C1 segment of cervical spinal cord (tissue), 14 donors: ENCODE results near the gene POU2F3.

ENCODE experiments used
- DNase-seq, 14 donors: peaks; one replicate each; lab custom pipeline; 2025; lab: John Stamatoyannopoulos, UW

POU2F3 gene

DNA sequence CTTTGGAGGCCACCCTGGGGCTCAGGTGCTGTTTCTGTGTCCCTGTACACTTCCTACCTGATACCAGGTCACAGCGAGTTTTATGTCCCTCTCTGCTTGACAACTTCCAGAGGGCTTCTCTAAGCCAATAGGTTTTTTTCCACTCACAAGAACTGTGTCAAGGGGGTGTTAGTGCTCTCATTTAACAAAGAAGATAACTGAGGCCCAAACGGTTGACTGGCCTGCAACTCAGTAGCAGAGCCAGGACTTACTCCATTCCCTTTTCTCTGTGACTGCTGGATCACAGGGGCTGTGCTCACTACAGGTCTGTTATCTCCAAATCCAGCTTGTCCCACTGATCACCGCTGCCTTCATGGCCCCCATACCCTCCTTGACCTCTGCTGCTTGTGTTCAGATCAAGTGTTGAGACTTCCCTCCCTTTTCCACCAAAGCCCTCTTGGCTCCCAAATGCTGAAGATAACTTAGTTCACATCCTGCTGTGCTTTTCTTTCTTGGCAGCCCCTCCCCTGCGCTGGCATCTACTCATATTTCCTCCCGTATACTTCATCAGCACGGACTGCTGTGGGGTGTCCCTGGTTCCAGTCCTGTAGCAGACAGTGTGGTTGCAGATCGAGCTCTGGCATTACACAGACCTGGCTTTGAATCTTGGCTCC, 41.3 kb downstream of the POU2F3 start:
- DNase-seq: no peak

- no peak for DNase-seq
Observed at GRCh38 chr11:120283124-120283523, 43.2 kb downstream of the POU2F3 start.

GRCh38 chr11:120284272-120284671, 44.3 kb downstream of the POU2F3 start:
- no peak for DNase-seq

- DNase-seq: no peak
Observed at GRCh38 chr11:120285256-120285655, 45.3 kb downstream of the POU2F3 start.

DNA sequence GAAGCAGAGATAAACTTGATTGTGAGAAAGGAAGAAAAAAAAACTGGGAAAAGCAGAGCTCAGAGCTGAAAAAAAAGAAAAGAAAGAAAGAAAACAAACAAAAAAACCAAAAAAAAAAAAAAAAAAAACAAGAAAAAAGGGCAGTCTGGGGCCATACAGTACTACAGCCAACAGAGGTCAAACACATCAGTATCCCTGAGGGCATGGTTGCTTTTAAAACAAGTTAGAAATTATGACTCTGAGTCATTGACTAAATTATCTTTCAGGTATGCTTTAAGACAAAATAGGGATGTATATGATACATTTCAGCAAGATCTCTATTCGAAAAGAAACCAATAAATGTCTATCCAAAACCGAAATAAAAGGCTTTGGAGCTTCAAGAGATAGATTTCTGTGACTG, 48.1 kb downstream of the POU2F3 start:
- DNase-seq: no peak

GRCh38 chr11:120289426-120289825, 49.5 kb downstream of the POU2F3 start:
- no peak for DNase-seq

DNA sequence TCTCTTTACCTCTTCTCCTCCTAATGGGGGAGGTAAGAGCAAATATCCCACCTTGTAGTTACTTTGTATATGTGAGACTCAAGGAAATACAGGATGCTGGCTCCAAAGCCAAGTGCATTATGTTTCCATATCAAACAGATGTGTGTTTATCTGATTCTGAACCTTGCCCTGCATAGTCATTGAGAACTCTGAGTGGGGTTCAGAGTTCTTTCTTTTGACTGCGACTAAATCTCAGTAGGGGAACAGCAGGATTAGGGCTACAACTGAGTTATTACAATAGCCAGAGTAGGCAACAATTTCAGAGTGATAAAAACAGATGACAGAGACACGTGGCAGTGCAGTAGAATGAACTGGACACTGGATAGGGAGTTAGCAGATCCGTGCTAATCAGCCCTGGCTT, 51.0 kb downstream of the POU2F3 start:
- no peak for DNase-seq

GRCh38 chr11:120293038-120293800, 53.3 kb downstream of the POU2F3 start:
- DNase-seq: no peak

DNA sequence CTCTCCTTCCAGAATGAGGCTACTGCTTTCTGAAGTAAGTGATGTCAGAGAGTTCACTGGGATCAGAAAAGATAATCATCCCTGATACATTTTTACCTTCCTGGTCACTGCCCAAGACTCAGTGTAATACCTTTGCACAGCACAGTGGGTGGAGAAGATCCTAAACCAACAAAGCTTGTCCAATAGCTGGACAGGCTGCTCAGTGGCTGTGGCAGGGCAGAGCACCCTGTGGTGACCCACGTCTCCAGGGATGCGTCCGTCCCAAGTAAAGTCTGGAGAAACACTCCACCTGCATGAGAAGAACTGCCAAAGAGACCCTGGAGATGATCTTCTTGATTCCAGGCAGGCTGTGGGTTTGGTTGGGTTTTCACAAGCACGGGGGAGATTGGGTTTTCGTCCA, 54.2 kb downstream of the POU2F3 start:
- no peak for DNase-seq

- no peak for DNase-seq
Observed at GRCh38 chr11:120295099-120295498, 55.2 kb downstream of the POU2F3 start.

DNA sequence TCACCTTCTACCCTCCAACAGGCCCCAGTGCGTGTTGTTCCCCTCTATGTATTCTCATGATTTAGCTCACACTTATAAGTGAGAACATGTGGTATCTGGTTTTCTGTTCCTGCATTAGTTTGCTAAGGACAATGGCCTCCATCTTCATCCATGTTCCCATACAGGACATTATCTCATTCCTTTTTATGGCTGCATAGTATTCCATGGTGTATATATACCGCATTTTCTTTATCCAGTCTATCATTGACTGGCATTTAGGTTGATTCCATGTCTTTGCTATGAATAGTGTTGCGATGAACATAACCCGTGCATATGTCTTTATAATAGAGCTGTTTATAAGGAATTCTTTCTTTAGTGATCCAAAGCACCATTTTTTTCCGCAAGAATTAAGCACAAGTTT, 56.6 kb downstream of the POU2F3 start:
- no peak for DNase-seq

DNA sequence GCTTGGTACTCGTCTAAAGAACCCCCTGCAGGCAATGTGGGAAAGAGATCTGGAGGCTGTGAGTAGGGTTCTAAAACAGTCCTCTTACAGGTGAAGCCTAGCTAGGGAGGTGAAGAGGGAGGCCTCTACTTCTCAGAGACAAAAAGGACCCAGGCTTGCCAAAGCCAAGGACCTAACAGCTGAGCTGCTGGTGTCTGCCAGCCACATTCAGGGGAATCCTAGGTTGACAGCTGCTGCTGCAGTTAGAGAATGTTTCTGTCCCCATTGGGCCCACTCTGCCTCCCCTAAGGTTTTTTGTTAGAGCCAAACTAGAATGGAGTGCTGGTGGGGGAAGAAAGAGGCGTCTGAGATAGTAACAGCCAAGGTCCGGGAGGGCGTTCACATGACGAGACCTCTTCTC, 58.5 kb downstream of the POU2F3 start:
- no peak for DNase-seq

DNA sequence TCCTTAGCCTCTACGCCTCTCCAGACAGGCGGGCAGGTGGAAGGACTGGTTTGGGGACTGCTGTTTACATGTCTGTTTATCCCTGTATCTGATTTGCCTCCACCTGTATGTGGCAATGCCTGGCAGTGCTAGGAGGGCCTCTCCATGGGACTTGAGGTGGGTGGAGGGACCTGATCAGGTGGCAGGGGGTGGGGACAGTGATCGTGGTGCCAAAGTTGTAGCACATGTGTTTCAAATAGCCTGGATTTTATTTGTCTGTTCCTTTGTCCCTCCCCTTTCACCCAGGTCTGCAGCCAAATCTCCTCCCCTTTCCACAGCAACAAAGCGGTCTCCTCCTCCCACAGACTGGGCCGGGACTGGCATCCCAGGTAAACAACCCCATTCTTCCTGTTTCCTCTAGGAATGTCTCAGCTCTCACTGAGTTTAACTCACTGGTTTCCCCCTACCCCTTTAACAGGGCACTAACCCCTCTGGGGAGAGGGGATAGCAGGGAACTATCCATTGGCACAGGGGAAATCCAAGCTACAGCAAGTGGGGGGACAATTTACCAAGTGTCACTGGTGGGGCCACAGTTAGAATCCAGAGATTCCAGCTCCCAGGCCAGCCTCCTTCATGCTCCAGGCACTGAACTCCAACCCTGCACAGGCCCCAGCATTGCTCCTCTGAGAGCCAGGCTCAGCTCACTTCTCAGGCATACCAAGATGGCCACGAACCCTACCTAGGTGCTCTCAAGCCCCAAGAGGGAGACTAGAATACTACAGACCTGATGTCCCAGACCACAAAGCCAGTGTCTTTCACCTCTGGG, 62.3 kb downstream of the POU2F3 start:
- no peak for DNase-seq

DNA sequence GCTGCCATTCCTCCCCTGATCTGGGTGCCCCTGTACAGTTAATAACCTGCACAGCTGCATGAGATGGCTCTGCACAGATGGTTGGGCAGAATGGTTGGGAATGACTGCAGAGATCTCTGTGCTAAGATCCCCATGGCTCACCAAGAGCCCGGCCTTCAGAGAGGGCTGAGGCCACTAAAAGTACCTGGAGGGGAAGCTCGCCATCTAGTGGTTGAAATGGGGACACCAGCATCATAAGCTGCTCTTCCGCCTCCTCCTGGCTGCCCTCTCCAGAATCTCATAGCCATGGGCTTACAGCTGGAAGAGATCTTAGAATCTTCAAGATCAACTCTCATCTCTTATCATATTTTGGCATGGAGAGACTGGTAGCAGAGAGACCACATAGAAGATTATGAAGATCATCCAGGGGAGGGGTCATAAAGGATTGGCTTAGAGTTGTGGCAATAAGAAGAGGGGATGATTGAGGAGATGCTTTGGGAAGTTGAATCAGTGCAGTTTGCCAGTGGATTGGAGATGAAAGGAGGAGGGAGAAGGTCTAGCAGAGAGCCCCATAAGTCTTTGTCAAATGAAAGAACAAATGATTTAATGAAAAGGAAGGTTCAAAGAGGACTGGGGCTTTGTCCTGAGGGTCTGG, 63.2 kb downstream of the POU2F3 start:
- peak in 4 of 14 donors; percentile 16 to 27 (median 26) for DNase-seq

DNA sequence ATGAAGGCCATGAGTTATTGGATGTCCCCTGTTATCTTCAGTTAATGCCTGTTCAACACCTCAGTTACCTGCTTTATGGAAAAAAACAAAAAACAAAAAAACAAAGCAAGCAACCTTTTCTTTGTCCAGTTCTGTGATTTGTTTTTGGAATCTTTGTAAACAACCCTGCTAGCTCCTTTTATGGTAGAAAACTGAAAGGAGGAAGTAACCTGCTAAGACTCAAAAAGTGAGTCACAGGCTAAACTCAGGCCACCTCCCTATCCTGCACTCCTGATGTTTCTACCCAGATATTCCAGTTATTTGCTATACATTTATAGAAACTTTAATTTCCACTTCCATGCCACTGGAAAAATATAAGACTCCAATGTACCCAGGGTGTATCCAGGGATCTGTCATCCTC, 64.6 kb downstream of the POU2F3 start:
- no peak for DNase-seq

GRCh38 chr11:120305286-120305685, 65.3 kb downstream of the POU2F3 start:
- DNase-seq: no peak

- no peak for DNase-seq
Observed at GRCh38 chr11:120306519-120307242, 66.7 kb downstream of the POU2F3 start.

DNA sequence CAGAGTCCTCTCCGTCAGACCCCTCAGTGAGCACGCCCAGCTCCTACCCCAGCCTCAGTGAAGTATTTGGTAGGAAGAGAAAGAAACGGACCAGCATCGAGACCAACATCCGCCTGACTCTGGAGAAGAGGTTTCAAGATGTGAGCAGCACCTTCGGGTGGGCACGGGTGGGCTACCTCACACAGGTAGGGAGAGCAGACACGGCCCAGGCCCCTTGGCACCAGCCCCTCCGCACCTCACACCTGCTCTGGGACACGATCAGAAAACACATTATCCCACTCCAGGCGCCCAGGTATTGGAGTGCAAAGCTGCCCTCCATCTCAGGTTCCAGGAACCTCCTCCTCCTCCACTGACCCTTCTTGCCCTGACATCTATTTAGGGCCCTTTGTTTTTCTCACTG, 67.5 kb downstream of the POU2F3 start:
- DNase-seq: no peak

- no peak for DNase-seq
Observed at GRCh38 chr11:120308081-120308480, 68.1 kb downstream of the POU2F3 start.

- DNase-seq: no peak
Observed at GRCh38 chr11:120310870-120311269, 70.9 kb downstream of the POU2F3 start.

DNA sequence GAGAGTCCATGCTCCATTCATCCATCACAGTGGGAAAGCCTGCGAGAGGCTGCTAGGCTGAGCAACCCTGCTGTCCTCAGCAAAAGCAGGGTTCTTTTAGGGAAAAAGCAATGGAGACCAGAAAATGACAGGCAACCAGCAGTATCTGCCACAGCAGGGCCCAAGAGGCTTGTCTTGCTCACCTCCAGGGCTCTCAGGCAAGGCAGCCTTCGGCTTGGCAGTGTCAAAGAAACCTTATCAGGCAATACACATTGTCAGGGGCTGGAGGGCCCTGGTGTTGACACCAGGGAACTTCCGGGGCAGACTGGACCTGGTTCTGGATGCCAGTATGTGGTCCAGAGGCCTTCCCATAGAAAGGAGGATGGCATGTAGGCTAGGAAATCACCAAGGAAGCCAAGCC, 74.9 kb downstream of the POU2F3 start:
- DNase-seq: no peak
